Smooth muscle cell (in vitro differentiated cells): Measurements from ENCODE around the gene VASH2. TPM values are rescaled to one million over a fixed set of nuclear protein-coding genes. Genes with fewer than 3 reads are reported as not detected.
A peak's percentile ranks its signal among the peaks of the same experiment; 100 is the strongest.

Source experiments
- DNase-seq: peaks from one replicate; lab custom pipeline; 2025; ENCODE audit not compliant: unreplicated experiment; lab: John Stamatoyannopoulos, UW
- H2AFZ ChIP-seq: fragments of 200-600 bp; sonication (generic); 2 replicates; pipeline ENCODE4 v1.6.0; 2016; ENCODE audit warnings: antibody characterized with exemption, low read depth, mild to moderate bottlenecking
- H3F3A ChIP-seq: fragments of 200-600 bp; sonication (generic); 2 replicates; pipeline ENCODE4 v1.6.0; 2017; ENCODE audit warnings: antibody characterized with exemption, low read depth
- H3K27ac ChIP-seq: fragments of 200-600 bp; sonication (generic); 2 replicates; pipeline ENCODE4 v1.5.1; 2016; ENCODE audit warnings: low read depth, mild to moderate bottlenecking
- H3K27me3 ChIP-seq: fragments of 200-600 bp; sonication (generic); 2 replicates; pipeline ENCODE4 v1.6.1; 2016; ENCODE audit warnings: low read depth, mild to moderate bottlenecking
- H3K36me3 ChIP-seq: fragments of 200-600 bp; sonication (generic); 2 replicates; pipeline ENCODE4 v1.5.1; 2016; ENCODE audit warnings: low read depth
- H3K4me1 ChIP-seq: fragments of 200-600 bp; sonication (generic); 2 replicates; pipeline ENCODE4 v1.5.1; 2016; ENCODE audit warnings: low read depth
- H3K4me2 ChIP-seq: fragments of 200-600 bp; sonication (generic); 2 replicates; pipeline ENCODE4 v1.6.0; 2016; ENCODE audit warnings: mild to moderate bottlenecking
- H3K4me3 ChIP-seq: fragments of 200-600 bp; sonication (generic); 2 replicates; pipeline ENCODE4 v1.5.1; 2016; ENCODE audit warnings: mild to moderate bottlenecking
- H3K79me2 ChIP-seq: fragments of 200-600 bp; sonication (generic); 2 replicates; pipeline ENCODE4 v1.6.0; 2016; ENCODE audit warnings: low read depth, mild to moderate bottlenecking
- H3K9ac ChIP-seq: fragments of 200-600 bp; sonication (generic); 2 replicates; pipeline ENCODE4 v1.6.0; 2016; ENCODE audit warnings: low read depth
- H3K9me3 ChIP-seq: fragments of 200-600 bp; sonication (generic); replicated peaks from 2 replicates; pipeline ENCODE4 v1.5.1; 2016; ENCODE audit warnings: low read depth
- H4K20me1 ChIP-seq: fragments of 200-600 bp; sonication (generic); 2 replicates; pipeline ENCODE4 v1.6.0; 2016; ENCODE audit warnings: low read depth
- CTCF ChIP-seq: fragments of 200-600 bp; sonication (generic); IDR thresholded peaks from 2 replicates; pipeline ENCODE4 v1.5.1; 2017; ENCODE audit warnings: borderline replicate concordance, mild to moderate bottlenecking, antibody characterized with exemption; ENCODE audit not compliant: insufficient read depth, poor library complexity, severe bottlenecking
- WGBS: methylation state at CpG from one replicate; pipeline ENCODE4 v1.1.7; 2016; ENCODE audit warnings: low lambda C conversion rate; 5-methylcytosine and 5-hydroxymethylcytosine counted together
- polyA plus RNA-seq: library from polyadenylated mRNA; unstranded; fragments of >200 nt; fragmentation: Nextera tagmentation; extraction: Ambion mirVana; gene quantifications from 2 replicates; pipeline ENCODE4 v1.2.1, GENCODE V29; 2016
- total RNA-seq: library from RNA; depleted of rRNA; stranded (reverse); fragments of >200 nt; gene quantifications from 2 replicates; pipeline ENCODE4 v1.2.3, GENCODE V29; 2014

Gene VASH2
- total and polyA plus RNA-seq, 2 experiments from 2014 or later, result 6.9 to 16.0 TPM

- Histone ChIP-seq H2AFZ (peak overlapping the region; percentile 77), H3K36me3 (no peaks in the 10 kb centered on the region), H3K79me2 (no peaks in the 10 kb centered on the region), H3K27me3 (no peaks in the 10 kb centered on the region), H4K20me1 (no peaks in the 10 kb centered on the region), H3K9me3 (no peaks in the 10 kb centered on the region), H3K27ac (peak overlapping the region; percentile 95), H3F3A (no peaks in the 10 kb centered on the region), H3K4me1 (peaks cover 3% of the 10 kb centered on the region), H3K9ac (peak overlapping the region; percentile 86), H3K4me3 (no peak overlapping the region), H3K4me2 (peak overlapping the region; percentile 78)
- TF ChIP-seq CTCF, result no peak
- WGBS, result 87% methylated on average over 6 of the region's 6 CpGs
- DNase-seq, result no peak
Measured at GRCh38 chr1:212957546-212957945, 7.2 kb downstream of the VASH2 start.

- peaks cover 3% of the 10 kb centered on the region for H3K4me1 ChIP-seq
- H2AFZ ChIP-seq, result peak overlapping the region; percentile 77
- H3K36me3 ChIP-seq, result no peaks in the 10 kb centered on the region
- peak overlapping the region; percentile 95 for H3K27ac ChIP-seq
- TF ChIP-seq CTCF, result no peak
- H3K4me2 ChIP-seq, result peak overlapping the region; percentile 78
- H3F3A ChIP-seq, result no peaks in the 10 kb centered on the region
- H3K27me3 ChIP-seq, result no peaks in the 10 kb centered on the region
- no peak overlapping the region for H3K4me3 ChIP-seq
- no peaks in the 10 kb centered on the region for H3K79me2 ChIP-seq
- WGBS, result 44% methylated on average over 10 of the region's 10 CpGs
- DNase-seq, result no peak
- no peaks in the 10 kb centered on the region for H3K9me3 ChIP-seq
- H3K9ac ChIP-seq, result peak overlapping the region; percentile 86
- no peaks in the 10 kb centered on the region for H4K20me1 ChIP-seq
Measured at GRCh38 chr1:212958175-212958574, 7.8 kb downstream of the VASH2 start.

GRCh38 chr1:212959266-212960220 lies 9.2 kb downstream of the VASH2 start:
- no peak overlapping the region for H2AFZ ChIP-seq
- H3K4me1 ChIP-seq, result peaks cover 3% of the 10 kb centered on the region
- H3F3A ChIP-seq, result no peaks in the 10 kb centered on the region
- H4K20me1 ChIP-seq, result no peaks in the 10 kb centered on the region
- DNase-seq, result no peak
- peak overlapping the region; percentile 95 for H3K27ac ChIP-seq
- H3K4me2 ChIP-seq, result no peak overlapping the region
- H3K27me3 ChIP-seq, result no peaks in the 10 kb centered on the region
- WGBS, result 92% methylated on average over 18 of the region's 18 CpGs
- no peak overlapping the region for H3K9ac ChIP-seq
- H3K4me3 ChIP-seq, result no peak overlapping the region
- no peak for TF ChIP-seq CTCF
- no peaks in the 10 kb centered on the region for H3K79me2 ChIP-seq
- H3K36me3 ChIP-seq, result no peaks in the 10 kb centered on the region
- no peaks in the 10 kb centered on the region for H3K9me3 ChIP-seq
